AG04450 (cell line): ENCODE measurements around the gene DMBT1. TPM values are rescaled to one million over a fixed set of nuclear protein-coding genes. Genes with fewer than 3 reads are reported as not detected.

ENCODE experiments used
- CTCF ChIA-PET: fragments of 300-600, 350-600 bp; formaldehyde crosslinking; extraction: SDS; loops from one replicate; lab custom pipeline; 2022; ENCODE audit warnings: antibody characterized with exemption, inconsistent platforms; lab: Charles Lee
- POLR2A ChIA-PET: fragments of 350-600 bp; formaldehyde crosslinking; extraction: SDS; loops from one replicate; lab custom pipeline; 2021; ENCODE audit warnings: antibody characterized with exemption, inconsistent platforms; lab: Yijun Ruan, JAX
- DNase-seq: peaks from one replicate; pipeline ENCODE4 v3.0.0-alpha.2; 2011; ENCODE audit warnings: low read depth, low spot score
- H3K27ac ChIP-seq: one replicate; pipeline ENCODE4 v1.5.1; 2012; ENCODE audit warnings: low read depth, low read length, control low read depth
- H3K27me3 ChIP-seq: one replicate; pipeline ENCODE4 v1.6.0; 2012; ENCODE audit warnings: low read length; ENCODE audit not compliant: control insufficient read depth, insufficient read depth
- H3K4me3 ChIP-seq: 2 replicates; pipeline ENCODE4 v1.5.1; 2011; ENCODE audit warnings: mild to moderate bottlenecking, low read depth, low read length, control low read depth
- H3K9me3 ChIP-seq: 2 replicates; pipeline ENCODE4 v1.5.1; 2012; ENCODE audit warnings: low read length; ENCODE audit not compliant: control insufficient read depth, insufficient read depth
- CTCF ChIP-seq: IDR thresholded peaks from 2 replicates; pipeline ENCODE4 v1.5.1; 2011; ENCODE audit warnings: low read depth, low read length, control low read depth, inconsistent platforms
- polyA plus RNA-seq: library from polyadenylated mRNA; depleted of rRNA; stranded (reverse); fragments of >200 nt; gene quantifications from 2 replicates; pipeline ENCODE4 v1.2.3, GENCODE V29; 2011

Gene DMBT1
- polyA plus RNA-seq, 1 experiment: not detected

- CTCF ChIA-PET: interaction anchor here (1.2 to 2.2 kb wide), 2 partner anchors 41 to 90 kb away, joined by 3 to 6 read pairs; no protein-coding TSS in a partner anchor
- no peak for DNase-seq
- no peak for TF ChIP-seq CTCF
Observed at GRCh38 chr10:122524811-122525210, 35.7 kb upstream of the DMBT1 start.

GRCh38 chr10:122525788-122526187, 34.8 kb upstream of the DMBT1 start:
- CTCF ChIA-PET: interaction anchor here (2.2 kb wide), 1 partner anchor 40 kb away, joined by 6 read pairs; no protein-coding TSS in a partner anchor
- H3K9me3 ChIP-seq: peaks cover 2% of the 10 kb centered on the region
- no peak overlapping the region for H3K27ac ChIP-seq
- TF ChIP-seq CTCF: no peak
- no peak for DNase-seq
- H3K4me3 ChIP-seq: no peak overlapping the region
- H3K27me3 ChIP-seq: peaks cover 17% of the 10 kb centered on the region
- POLR2A ChIA-PET: no interaction called here

More at GRCh38 chr10:122524811-122525210, 35.7 kb upstream of the DMBT1 start:
- H3K9me3 ChIP-seq: peaks cover 2% of the 10 kb centered on the region; the same call in 1 of the 2 replicates
- H3K4me3 ChIP-seq: no peak overlapping the region
- POLR2A ChIA-PET: no interaction called here
- H3K27me3 ChIP-seq: peaks cover 15% of the 10 kb centered on the region
- H3K27ac ChIP-seq: no peak overlapping the region

GRCh38 chr10:122526892-122527291, 33.7 kb upstream of the DMBT1 start:
- Histone ChIP-seq H3K27ac (no peak overlapping the region), H3K9me3 (peaks cover 2% of the 10 kb centered on the region), H3K27me3 (peaks cover 17% of the 10 kb centered on the region), H3K4me3 (no peak overlapping the region)
- ChIA-PET POLR2A (no interaction called here), CTCF (interaction anchor here (1.0 kb wide), 1 partner anchor 476 kb away, joined by 4 read pairs; no protein-coding TSS in a partner anchor)
- TF ChIP-seq CTCF: no peak
- no peak for DNase-seq

- peaks cover 21% of the 10 kb centered on the region for H3K27me3 ChIP-seq
- no peaks in the 10 kb centered on the region; the same call in 1 of the 2 replicates for H3K9me3 ChIP-seq
- TF ChIP-seq CTCF: no peak
- H3K27ac ChIP-seq: no peak overlapping the region
- no peak for DNase-seq
- ChIA-PET POLR2A (no interaction called here), CTCF (no interaction called here)
- no peak overlapping the region for H3K4me3 ChIP-seq
Observed at GRCh38 chr10:122530177-122530576, 30.4 kb upstream of the DMBT1 start.

GRCh38 chr10:122531261-122531660, 29.3 kb upstream of the DMBT1 start:
- no peak for TF ChIP-seq CTCF
- no peak for DNase-seq
- ChIA-PET POLR2A (no interaction called here), CTCF (no interaction called here)
- Histone ChIP-seq H3K27me3 (peaks cover 17% of the 10 kb centered on the region), H3K27ac (no peak overlapping the region), H3K4me3 (no peak overlapping the region), H3K9me3 (no peaks in the 10 kb centered on the region; the same call in 1 of the 2 replicates)
